ENCODE data around the gene RPLP2. TPM values are rescaled to one million over a fixed set of nuclear protein-coding genes. Genes with fewer than 3 reads are reported as not detected.

RPLP2 gene
- polyA plus RNA-seq, 4 donors: 1,144 to 2,714 (median 1,335) TPM

DNA sequence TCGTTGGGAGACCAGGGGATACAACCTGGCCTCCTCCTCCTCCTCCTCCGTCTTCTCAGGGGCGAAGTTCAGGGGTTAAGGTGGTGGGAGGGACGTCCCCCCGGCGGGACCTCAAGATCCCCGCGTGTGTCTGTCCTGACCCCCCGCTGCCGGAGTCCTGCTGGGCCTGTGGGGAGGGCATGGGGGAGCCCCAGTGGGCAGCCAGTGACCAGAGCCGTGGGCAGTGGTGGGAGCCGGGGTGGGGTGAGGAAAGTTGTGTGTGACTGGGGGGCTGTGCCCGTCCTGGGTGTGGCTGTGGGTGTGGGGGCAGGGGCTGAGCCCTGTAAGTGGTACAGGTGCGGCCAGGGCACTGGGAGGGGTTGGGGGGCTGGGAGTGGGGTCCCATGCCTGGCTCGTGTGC lies 43.0 kb downstream of the RPLP2 start:
- Histone ChIP-seq H3K4me1 (ENCODE audit: control insufficient read depth in 3 of 3, insufficient read depth in 2 of 3, low read depth in 1 of 3, low read length in 2 of 3) (peaks cover 0 to 20% (median 4%) of the 10 kb centered on the region in 3 donors), H3K9me3 (ENCODE audit: control insufficient read depth in 2 of 2, insufficient read depth in 1 of 2, low read depth in 1 of 2, low read length in 1 of 2) (no peaks in the 10 kb centered on the region), H3K27ac (ENCODE audit: low read depth in 1 of 3, low read length in 2 of 3) (no peak overlapping the region), H3K27me3 (ENCODE audit: control insufficient read depth in 3 of 3, insufficient read depth in 3 of 3, low read length in 3 of 3) (peaks cover 0 to 39% (median 6%) of the 10 kb centered on the region in 3 donors), H3K36me3 (ENCODE audit: control insufficient read depth in 3 of 3, insufficient read depth in 2 of 3, low read depth in 1 of 3, low read length in 3 of 3) (peaks cover 0 to 5% (median 0%) of the 10 kb centered on the region in 3 donors), H3K4me3 (ENCODE audit: low read depth in 1 of 3, low read length in 3 of 3) (no peak overlapping the region)
- 29 to 62% (median 38%) methylated on average over 12 to 15 of the region's 15 CpGs for WGBS, 3 donors
- no peak for DNase-seq
- FAIRE-seq: no peak

DNA sequence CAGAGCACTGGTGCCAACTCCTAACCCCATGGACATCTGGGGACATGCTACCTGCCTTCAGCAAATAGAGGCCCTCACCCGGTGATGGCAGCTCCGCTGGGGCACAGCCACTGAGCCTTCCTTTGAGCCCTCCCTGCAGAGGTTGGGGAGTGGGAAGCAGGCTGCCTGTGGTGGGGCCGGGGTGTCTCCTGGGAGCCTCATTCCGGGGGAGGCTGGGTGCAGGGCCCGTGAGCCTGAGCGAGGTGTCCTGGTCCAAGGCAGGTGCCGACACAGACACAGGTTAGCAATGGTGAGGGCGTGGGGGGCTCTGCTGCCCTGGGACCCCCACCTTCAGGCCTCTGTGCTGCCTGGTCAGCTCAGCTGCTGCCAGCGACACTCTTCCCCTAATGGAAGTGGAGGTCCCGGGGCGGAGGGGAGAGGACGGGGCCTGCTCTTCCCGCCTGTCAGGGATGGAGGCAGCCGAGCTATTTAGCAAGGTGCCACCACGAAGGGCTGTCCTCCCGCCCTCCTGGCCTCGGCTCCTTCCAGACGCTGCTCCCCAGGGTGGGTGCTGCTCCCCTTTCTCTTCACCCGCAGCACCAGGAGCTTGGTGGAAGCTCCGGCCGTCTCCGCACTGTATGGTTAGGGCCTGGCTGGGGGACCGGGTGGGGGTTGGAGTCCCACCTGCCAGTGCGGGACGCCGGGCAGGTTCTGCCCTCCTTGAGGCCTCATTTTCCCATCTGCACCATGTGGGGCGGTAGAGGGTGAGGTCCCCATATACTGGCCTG lies 44.1 kb downstream of the RPLP2 start:
- DNase-seq (no peak), FAIRE-seq (no peak)
- 79 to 88% (median 85%) methylated on average over 26 to 27 of the region's 27 CpGs for WGBS, 3 donors
- Histone ChIP-seq H3K27ac (ENCODE audit: low read depth in 1 of 3, low read length in 2 of 3) (no peak overlapping the region), H3K27me3 (ENCODE audit: control insufficient read depth in 3 of 3, insufficient read depth in 3 of 3, low read length in 3 of 3) (peaks cover 0 to 28% (median 6%) of the 10 kb centered on the region in 3 donors), H3K36me3 (ENCODE audit: control insufficient read depth in 3 of 3, insufficient read depth in 2 of 3, low read depth in 1 of 3, low read length in 3 of 3) (peaks cover 0 to 5% (median 0%) of the 10 kb centered on the region in 3 donors), H3K4me3 (ENCODE audit: low read depth in 1 of 3, low read length in 3 of 3) (no peak overlapping the region), H3K9me3 (ENCODE audit: control insufficient read depth in 2 of 2, insufficient read depth in 1 of 2, low read depth in 1 of 2, low read length in 1 of 2) (no peaks in the 10 kb centered on the region), H3K4me1 (ENCODE audit: control insufficient read depth in 3 of 3, insufficient read depth in 2 of 3, low read depth in 1 of 3, low read length in 2 of 3) (peaks cover 0 to 12% (median 0%) of the 10 kb centered on the region in 3 donors)

GRCh38 chr11:854601-855329 lies 45.0 kb downstream of the RPLP2 start:
- 73 to 83% (median 82%) methylated on average over 19 to 20 of the region's 20 CpGs for WGBS, 3 donors
- FAIRE-seq (no peak), DNase-seq (no peak)
- Histone ChIP-seq H3K27ac (ENCODE audit: low read depth in 1 of 3, low read length in 2 of 3) (no peak overlapping the region), H3K4me3 (ENCODE audit: low read depth in 1 of 3, low read length in 3 of 3) (no peak overlapping the region), H3K9me3 (ENCODE audit: control insufficient read depth in 2 of 2, insufficient read depth in 1 of 2, low read depth in 1 of 2, low read length in 1 of 2) (no peaks in the 10 kb centered on the region), H3K27me3 (ENCODE audit: control insufficient read depth in 3 of 3, insufficient read depth in 3 of 3, low read length in 3 of 3) (peaks cover 0 to 23% (median 3%) of the 10 kb centered on the region in 3 donors), H3K4me1 (ENCODE audit: control insufficient read depth in 3 of 3, insufficient read depth in 2 of 3, low read depth in 1 of 3, low read length in 2 of 3) (peaks cover 0 to 17% (median 0%) of the 10 kb centered on the region in 3 donors), H3K36me3 (ENCODE audit: control insufficient read depth in 3 of 3, insufficient read depth in 2 of 3, low read depth in 1 of 3, low read length in 3 of 3) (peaks cover 0 to 5% (median 0%) of the 10 kb centered on the region in 3 donors)

- no peak for FAIRE-seq
- Histone ChIP-seq H3K9me3 (ENCODE audit: control insufficient read depth in 2 of 2, insufficient read depth in 1 of 2, low read depth in 1 of 2, low read length in 1 of 2) (no peaks in the 10 kb centered on the region), H3K4me3 (ENCODE audit: low read depth in 1 of 3, low read length in 3 of 3) (no peak overlapping the region), H3K27me3 (ENCODE audit: control insufficient read depth in 3 of 3, insufficient read depth in 3 of 3, low read length in 3 of 3) (peaks cover 0 to 22% (median 0%) of the 10 kb centered on the region in 3 donors), H3K4me1 (ENCODE audit: control insufficient read depth in 3 of 3, insufficient read depth in 2 of 3, low read depth in 1 of 3, low read length in 2 of 3) (peaks cover 0 to 20% (median 0%) of the 10 kb centered on the region in 3 donors), H3K27ac (ENCODE audit: low read depth in 1 of 3, low read length in 2 of 3) (no peak overlapping the region), H3K36me3 (ENCODE audit: control insufficient read depth in 3 of 3, insufficient read depth in 2 of 3, low read depth in 1 of 3, low read length in 3 of 3) (peaks cover 0 to 5% (median 0%) of the 10 kb centered on the region in 3 donors)
- WGBS, 3 donors: 74 to 85% (median 78%) methylated on average over 6 to 7 of the region's 7 CpGs
- no peak for DNase-seq
Observed at GRCh38 chr11:855330-855674, 45.5 kb downstream of the RPLP2 start.

- no peak overlapping the region for H3K4me3 ChIP-seq (ENCODE audit: low read depth in 1 of 3, low read length in 3 of 3)
- no peaks in the 10 kb centered on the region for H3K9me3 ChIP-seq (ENCODE audit: control insufficient read depth in 2 of 2, insufficient read depth in 1 of 2, low read depth in 1 of 2, low read length in 1 of 2)
- FAIRE-seq (no peak), DNase-seq (no peak)
- H3K27me3 ChIP-seq (ENCODE audit: control insufficient read depth in 3 of 3, insufficient read depth in 3 of 3, low read length in 3 of 3): peaks cover 0 to 19% (median 0%) of the 10 kb centered on the region in 3 donors
- WGBS, 3 donors: 79 to 84% (median 83%) methylated on average over 10 to 12 of the region's 12 CpGs
- peaks cover 0 to 5% (median 0%) of the 10 kb centered on the region in 3 donors for H3K36me3 ChIP-seq (ENCODE audit: control insufficient read depth in 3 of 3, insufficient read depth in 2 of 3, low read depth in 1 of 3, low read length in 3 of 3)
- H3K4me1 ChIP-seq (ENCODE audit: control insufficient read depth in 3 of 3, insufficient read depth in 2 of 3, low read depth in 1 of 3, low read length in 2 of 3): peaks cover 0 to 18% (median 0%) of the 10 kb centered on the region in 3 donors
- H3K27ac ChIP-seq (ENCODE audit: low read depth in 1 of 3, low read length in 2 of 3): no peak overlapping the region
Observed at GRCh38 chr11:855796-856195, 46.0 kb downstream of the RPLP2 start.

- H3K27ac ChIP-seq (ENCODE audit: low read depth in 1 of 3, low read length in 2 of 3): no peak overlapping the region
- no peak for FAIRE-seq
- peaks cover 0 to 13% (median 0%) of the 10 kb centered on the region in 3 donors for H3K4me1 ChIP-seq (ENCODE audit: control insufficient read depth in 3 of 3, insufficient read depth in 2 of 3, low read depth in 1 of 3, low read length in 2 of 3)
- 63 to 72% (median 65%) methylated on average over 7 to 8 of the region's 8 CpGs for WGBS, 3 donors
- H3K4me3 ChIP-seq (ENCODE audit: low read depth in 1 of 3, low read length in 3 of 3): no peak overlapping the region
- H3K36me3 ChIP-seq (ENCODE audit: control insufficient read depth in 3 of 3, insufficient read depth in 2 of 3, low read depth in 1 of 3, low read length in 3 of 3): peaks cover 0 to 5% (median 0%) of the 10 kb centered on the region in 3 donors
- DNase-seq: no peak
- no peaks in the 10 kb centered on the region for H3K9me3 ChIP-seq (ENCODE audit: control insufficient read depth in 2 of 2, insufficient read depth in 1 of 2, low read depth in 1 of 2, low read length in 1 of 2)
- H3K27me3 ChIP-seq (ENCODE audit: control insufficient read depth in 3 of 3, insufficient read depth in 3 of 3, low read length in 3 of 3): peaks cover 0 to 18% (median 0%) of the 10 kb centered on the region in 3 donors
Observed at GRCh38 chr11:856397-856796, 46.6 kb downstream of the RPLP2 start.

- peaks cover 0 to 8% (median 0%) of the 10 kb centered on the region in 3 donors for H3K36me3 ChIP-seq (ENCODE audit: control insufficient read depth in 3 of 3, insufficient read depth in 2 of 3, low read depth in 1 of 3, low read length in 3 of 3)
- H3K9me3 ChIP-seq (ENCODE audit: control insufficient read depth in 2 of 2, insufficient read depth in 1 of 2, low read depth in 1 of 2, low read length in 1 of 2): no peaks in the 10 kb centered on the region
- peaks cover 0 to 14% (median 0%) of the 10 kb centered on the region in 3 donors for H3K27me3 ChIP-seq (ENCODE audit: control insufficient read depth in 3 of 3, insufficient read depth in 3 of 3, low read length in 3 of 3)
- FAIRE-seq (no peak), DNase-seq (no peak)
- H3K27ac ChIP-seq (ENCODE audit: low read depth in 1 of 3, low read length in 2 of 3): no peak overlapping the region
- no peak overlapping the region for H3K4me3 ChIP-seq (ENCODE audit: low read depth in 1 of 3, low read length in 3 of 3)
- 77 to 85% (median 77%) methylated on average over 25 to 27 of the region's 27 CpGs for WGBS, 3 donors
- peaks cover 0 to 30% (median 0%) of the 10 kb centered on the region in 3 donors for H3K4me1 ChIP-seq (ENCODE audit: control insufficient read depth in 3 of 3, insufficient read depth in 2 of 3, low read depth in 1 of 3, low read length in 2 of 3)
Observed at GRCh38 chr11:858053-858761, 48.4 kb downstream of the RPLP2 start.

DNA sequence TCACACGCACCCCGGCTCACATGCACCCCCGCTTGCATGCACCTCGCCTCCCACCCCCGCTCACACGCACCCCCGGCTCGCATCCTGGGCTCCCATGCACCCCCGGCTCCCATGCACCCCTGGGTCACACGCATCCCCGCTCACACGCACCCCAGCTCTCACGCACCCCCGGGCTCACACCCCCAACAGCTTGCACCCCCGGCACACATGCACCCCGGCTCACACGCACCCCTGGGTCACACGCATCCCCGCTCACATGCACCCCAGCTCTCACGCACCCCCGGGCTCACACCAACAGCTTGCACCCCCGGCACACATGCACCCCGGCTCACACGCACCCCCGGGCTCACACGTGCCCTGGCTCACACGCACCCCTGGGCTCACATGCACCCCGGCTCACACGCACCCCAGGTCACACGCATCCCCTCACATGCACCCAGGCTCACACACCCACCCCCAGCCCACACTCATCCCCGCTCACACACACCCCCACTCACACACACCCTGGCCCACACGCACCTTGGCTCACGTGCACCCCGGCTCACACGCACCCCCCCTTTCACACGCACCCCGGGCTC lies 49.1 kb downstream of the RPLP2 start:
- WGBS, 3 donors: 79 to 90% (median 83%) methylated on average over 35 to 37 of the region's 37 CpGs
- Histone ChIP-seq H3K36me3 (ENCODE audit: control insufficient read depth in 3 of 3, insufficient read depth in 2 of 3, low read depth in 1 of 3, low read length in 3 of 3) (peaks cover 0 to 12% (median 0%) of the 10 kb centered on the region in 3 donors), H3K27me3 (ENCODE audit: control insufficient read depth in 3 of 3, insufficient read depth in 3 of 3, low read length in 3 of 3) (peaks cover 0 to 14% (median 0%) of the 10 kb centered on the region in 3 donors), H3K4me1 (ENCODE audit: control insufficient read depth in 3 of 3, insufficient read depth in 2 of 3, low read depth in 1 of 3, low read length in 2 of 3) (peaks cover 0 to 36% (median 0%) of the 10 kb centered on the region in 3 donors), H3K4me3 (ENCODE audit: low read depth in 1 of 3, low read length in 3 of 3) (no peak overlapping the region), H3K9me3 (ENCODE audit: control insufficient read depth in 2 of 2, insufficient read depth in 1 of 2, low read depth in 1 of 2, low read length in 1 of 2) (no peaks in the 10 kb centered on the region), H3K27ac (ENCODE audit: low read depth in 1 of 3, low read length in 2 of 3) (no peak overlapping the region)
- DNase-seq (no peak), FAIRE-seq (no peak)
